Measurements from ENCODE around the gene BBS2. TPM values are rescaled to one million over a fixed set of nuclear protein-coding genes. Genes with fewer than 3 reads are reported as not detected.

Gene BBS2
- total and polyA plus RNA-seq, 9 of the 15 experiments (the other 6 are each of a cell fraction or from before 2014, with no cell fraction given): 4.2 to 22.7 (median 10.2) TPM

GRCh38 chr16:56450986-56451752 lies 68.7 kb downstream of the BBS2 start, which contains the start of the genes NUDT21 and OGFOD1 (continued):
- peak; percentile 88 for TF ChIP-seq NR2C2 (CRISPR knock-in tag; IDR thresholded peaks at IDR 0.05)
- peak; percentile 98 for TF ChIP-seq NR2C2 (tag; IDR thresholded peaks at IDR 0.05)
- no peak for TF ChIP-seq CBX1 (IDR thresholded peaks at IDR 0.05; ENCODE audit: low read depth)
- TF ChIP-seq ZNF766 (CRISPR knock-in tag; conservative IDR thresholded peaks at IDR 0.05): peak; percentile 42; the same call in 1 of the 2 replicates
- TF ChIP-seq, protein P1, sequence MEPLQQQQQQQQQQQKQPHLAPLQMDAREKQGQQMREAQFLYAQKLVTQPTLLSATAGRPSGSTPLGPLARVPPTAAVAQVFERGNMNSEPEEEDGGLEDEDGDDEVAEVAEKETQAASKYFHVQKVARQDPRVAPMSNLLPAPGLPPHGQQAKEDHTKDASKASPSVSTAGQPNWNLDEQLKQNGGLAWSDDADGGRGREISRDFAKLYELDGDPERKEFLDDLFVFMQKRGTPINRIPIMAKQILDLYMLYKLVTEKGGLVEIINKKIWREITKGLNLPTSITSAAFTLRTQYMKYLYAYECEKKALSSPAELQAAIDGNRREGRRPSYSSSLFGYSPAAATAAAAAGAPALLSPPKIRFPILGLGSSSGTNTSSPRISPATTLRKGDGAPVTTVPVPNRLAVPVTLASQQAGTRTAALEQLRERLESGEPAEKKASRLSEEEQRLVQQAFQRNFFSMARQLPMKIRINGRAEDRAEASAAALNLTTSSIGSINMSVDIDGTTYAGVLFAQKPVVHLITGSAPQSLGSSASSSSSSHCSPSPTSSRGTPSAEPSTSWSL (CRISPR knock-in tag; IDR thresholded peaks at IDR 0.05; ENCODE audit: borderline replicate concordance): no peak
- no peak for TF ChIP-seq STAT5A (IDR thresholded peaks at IDR 0.05; ENCODE audit: borderline replicate concordance, low read length)
- peak; percentile 39; the same call in 1 of the 2 replicates for TF ChIP-seq VEZF1 (CRISPR knock-in tag; IDR thresholded peaks at IDR 0.05)
- TF ChIP-seq, protein P2, sequence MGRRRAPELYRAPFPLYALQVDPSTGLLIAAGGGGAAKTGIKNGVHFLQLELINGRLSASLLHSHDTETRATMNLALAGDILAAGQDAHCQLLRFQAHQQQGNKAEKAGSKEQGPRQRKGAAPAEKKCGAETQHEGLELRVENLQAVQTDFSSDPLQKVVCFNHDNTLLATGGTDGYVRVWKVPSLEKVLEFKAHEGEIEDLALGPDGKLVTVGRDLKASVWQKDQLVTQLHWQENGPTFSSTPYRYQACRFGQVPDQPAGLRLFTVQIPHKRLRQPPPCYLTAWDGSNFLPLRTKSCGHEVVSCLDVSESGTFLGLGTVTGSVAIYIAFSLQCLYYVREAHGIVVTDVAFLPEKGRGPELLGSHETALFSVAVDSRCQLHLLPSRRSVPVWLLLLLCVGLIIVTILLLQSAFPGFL (CRISPR knock-in tag; IDR thresholded peaks at IDR 0.05): no peak
- TF ChIP-seq ILF3 (IDR thresholded peaks at IDR 0.05; ENCODE audit: borderline replicate concordance): no peak
- TF ChIP-seq TSC22D4 (tag; IDR thresholded peaks at IDR 0.05): no peak
- TF ChIP-seq STAT5B (CRISPR knock-in tag; IDR thresholded peaks at IDR 0.05): no peak
- TF ChIP-seq NFE2 (IDR thresholded peaks at IDR 0.05; ENCODE audit: low read depth): 0 out of 2 replicates have a peak, but pooled peaks have one; percentile 13
- TF ChIP-seq ELF2 (CRISPR knock-in tag; IDR thresholded peaks at IDR 0.05): no peak
- TF ChIP-seq MAFK (IDR thresholded peaks at IDR 0.05; ENCODE audit: low read length): no peak
- TF ChIP-seq U2AF1 (optimal IDR thresholded peaks at IDR 0.05; ENCODE audit: low read depth, low read length): no peak
- TF ChIP-seq, protein P3, sequence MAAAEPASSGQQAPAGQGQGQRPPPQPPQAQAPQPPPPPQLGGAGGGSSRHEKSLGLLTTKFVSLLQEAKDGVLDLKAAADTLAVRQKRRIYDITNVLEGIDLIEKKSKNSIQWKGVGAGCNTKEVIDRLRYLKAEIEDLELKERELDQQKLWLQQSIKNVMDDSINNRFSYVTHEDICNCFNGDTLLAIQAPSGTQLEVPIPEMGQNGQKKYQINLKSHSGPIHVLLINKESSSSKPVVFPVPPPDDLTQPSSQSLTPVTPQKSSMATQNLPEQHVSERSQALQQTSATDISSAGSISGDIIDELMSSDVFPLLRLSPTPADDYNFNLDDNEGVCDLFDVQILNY (CRISPR knock-in tag; IDR thresholded peaks at IDR 0.05): no peak
- TF ChIP-seq, protein P4, sequence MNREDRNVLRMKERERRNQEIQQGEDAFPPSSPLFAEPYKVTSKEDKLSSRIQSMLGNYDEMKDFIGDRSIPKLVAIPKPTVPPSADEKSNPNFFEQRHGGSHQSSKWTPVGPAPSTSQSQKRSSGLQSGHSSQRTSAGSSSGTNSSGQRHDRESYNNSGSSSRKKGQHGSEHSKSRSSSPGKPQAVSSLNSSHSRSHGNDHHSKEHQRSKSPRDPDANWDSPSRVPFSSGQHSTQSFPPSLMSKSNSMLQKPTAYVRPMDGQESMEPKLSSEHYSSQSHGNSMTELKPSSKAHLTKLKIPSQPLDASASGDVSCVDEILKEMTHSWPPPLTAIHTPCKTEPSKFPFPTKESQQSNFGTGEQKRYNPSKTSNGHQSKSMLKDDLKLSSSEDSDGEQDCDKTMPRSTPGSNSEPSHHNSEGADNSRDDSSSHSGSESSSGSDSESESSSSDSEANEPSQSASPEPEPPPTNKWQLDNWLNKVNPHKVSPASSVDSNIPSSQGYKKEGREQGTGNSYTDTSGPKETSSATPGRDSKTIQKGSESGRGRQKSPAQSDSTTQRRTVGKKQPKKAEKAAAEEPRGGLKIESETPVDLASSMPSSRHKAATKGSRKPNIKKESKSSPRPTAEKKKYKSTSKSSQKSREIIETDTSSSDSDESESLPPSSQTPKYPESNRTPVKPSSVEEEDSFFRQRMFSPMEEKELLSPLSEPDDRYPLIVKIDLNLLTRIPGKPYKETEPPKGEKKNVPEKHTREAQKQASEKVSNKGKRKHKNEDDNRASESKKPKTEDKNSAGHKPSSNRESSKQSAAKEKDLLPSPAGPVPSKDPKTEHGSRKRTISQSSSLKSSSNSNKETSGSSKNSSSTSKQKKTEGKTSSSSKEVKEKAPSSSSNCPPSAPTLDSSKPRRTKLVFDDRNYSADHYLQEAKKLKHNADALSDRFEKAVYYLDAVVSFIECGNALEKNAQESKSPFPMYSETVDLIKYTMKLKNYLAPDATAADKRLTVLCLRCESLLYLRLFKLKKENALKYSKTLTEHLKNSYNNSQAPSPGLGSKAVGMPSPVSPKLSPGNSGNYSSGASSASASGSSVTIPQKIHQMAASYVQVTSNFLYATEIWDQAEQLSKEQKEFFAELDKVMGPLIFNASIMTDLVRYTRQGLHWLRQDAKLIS (CRISPR knock-in tag; IDR thresholded peaks at IDR 0.05): no peak
- TF ChIP-seq ZBTB7A (IDR thresholded peaks at IDR 0.05; ENCODE audit: borderline replicate concordance, control insufficient read depth, low read depth, low read length): no peak
- TF ChIP-seq ZNF644 (tag; IDR thresholded peaks at IDR 0.05; ENCODE audit: low read depth): no peak

All from K562 (cell line).